ENCODE results near the gene KNOP1.
"Not testable (repeated sequence)": the region's sequence is repeated elsewhere in the genome, so short reads cannot be mapped to it uniquely, and the experiment has no call there.

KNOP1 gene

DNA sequence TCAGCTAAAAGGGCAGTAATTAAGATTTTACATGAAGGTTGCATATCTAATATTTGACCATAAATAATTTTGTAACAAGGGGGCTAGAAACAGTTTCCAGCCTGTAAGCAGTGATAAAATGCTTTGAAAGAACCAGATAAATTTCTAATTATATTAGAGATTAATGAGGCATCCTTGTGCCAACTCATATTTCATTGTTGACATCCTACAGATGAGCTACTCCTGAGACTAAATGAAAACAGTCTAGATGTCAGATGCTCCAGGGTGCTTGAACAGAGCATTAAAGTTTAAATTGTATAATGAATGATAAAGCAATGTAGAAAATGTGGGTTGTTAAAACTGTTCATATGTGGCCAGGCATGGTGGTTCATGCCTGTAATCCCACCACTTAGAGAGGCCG is 23.3 kb upstream of the KNOP1 start:
- no peak for DNase-seq (ENCODE audit: low spot score)

DNA sequence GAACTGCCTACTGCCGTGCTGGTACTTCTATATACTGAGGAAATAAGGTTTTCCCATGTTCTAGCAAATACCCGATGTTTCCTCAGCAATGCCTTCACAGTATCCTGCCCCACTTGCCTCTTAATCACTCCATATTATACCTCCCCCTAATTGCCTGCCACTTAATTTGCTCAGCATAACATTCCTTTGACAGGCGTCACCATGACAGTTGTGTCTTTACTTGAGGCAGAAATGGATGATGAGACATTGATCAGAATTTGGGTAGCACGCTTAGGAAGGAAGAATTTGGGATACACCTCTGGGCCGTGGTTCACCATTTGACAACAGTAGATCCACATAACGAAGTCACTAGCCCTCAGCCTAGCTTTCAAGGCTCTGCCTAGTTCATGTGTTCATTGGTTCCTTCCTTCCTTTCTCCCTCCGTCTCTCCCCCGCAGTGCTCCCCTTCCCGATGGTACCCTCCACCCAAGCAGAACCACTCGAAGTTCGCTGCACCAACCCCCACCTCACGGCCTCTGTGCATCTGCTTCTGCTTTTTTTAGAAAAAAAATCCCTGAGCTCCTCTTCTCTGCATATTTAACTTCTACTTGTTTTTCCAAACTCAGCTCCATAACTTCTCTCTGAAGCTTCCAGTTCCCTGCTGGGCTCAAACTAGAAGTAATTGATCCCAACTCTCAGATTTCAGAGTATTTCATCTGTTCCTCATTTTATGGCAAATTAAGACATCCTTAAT is 19.4 kb upstream of the KNOP1 start:
- no peak for DNase-seq (ENCODE audit: low spot score)

DNA sequence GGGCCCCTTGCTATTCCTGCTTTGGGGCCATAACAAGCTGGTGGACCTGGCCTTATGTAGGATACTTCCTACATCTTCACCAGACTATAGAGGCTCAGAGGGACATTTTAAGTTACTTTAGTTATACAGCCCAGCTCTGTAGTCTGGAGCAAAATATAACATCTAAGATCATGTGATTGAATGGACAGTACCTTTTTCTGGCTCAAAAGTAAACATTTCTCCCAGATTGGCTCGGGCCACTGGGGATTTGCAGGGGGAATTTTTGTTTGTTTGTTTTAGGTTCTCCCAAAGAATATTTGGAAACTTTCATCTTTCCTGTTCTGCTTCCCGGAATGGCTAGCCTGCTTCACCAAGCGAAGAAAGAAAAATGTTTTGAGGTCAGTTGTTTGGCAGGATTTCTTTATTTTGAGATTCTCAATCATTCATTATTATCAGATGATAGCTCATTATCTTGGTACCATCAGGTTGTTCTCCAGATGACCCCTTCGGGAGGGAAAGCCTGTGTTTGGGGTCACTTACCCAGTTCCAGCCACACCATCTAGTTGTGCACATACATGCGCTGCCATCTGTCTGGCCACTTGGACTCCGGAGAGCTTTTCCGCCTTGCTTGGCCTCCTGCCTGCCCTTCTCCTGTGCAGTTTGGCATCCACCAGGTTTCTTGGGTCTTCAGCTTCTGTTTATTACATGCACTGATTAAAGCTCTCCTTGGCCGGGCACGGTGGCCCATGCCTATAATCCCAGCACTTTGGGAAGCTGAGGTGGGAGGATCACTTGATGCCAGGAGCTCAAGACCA is 17.2 kb upstream of the KNOP1 start:
- no peak for DNase-seq (ENCODE audit: low spot score)

DNA sequence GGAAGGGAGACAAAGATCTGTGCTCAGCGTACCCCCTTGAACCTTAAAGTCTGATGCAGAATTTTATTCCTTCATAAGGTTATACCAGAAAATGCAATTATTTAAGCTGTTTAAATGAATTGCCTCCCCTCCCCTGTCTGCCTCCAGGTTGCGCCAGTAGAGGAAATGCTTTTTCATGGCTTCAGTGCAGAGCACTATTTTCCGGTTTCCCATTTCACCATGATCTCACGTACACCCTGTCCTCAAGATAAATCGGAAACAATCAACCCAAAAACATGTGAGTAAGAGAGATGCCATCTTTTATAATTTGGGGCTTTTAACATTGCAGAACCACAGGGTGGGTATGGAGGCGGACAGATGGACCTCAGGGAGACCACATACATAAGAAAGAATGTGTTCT is 15.5 kb upstream of the KNOP1 start:
- no peak for DNase-seq (ENCODE audit: low spot score)

DNA sequence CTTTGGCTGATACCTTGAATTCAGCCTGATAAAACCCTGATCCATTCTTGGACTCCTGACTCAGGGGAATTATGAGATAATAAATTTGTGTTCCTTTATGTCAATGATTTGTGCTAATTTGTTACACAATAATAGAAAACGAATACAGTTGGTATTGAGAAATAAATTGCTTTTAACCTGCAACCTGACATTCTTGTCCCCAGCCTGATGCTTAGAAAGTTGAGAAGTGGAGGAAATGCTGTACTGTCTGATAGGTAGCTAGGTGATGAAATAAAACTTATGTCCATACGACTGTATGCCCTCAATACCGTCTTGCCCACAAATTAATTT is 10.6 kb upstream of the KNOP1 start:
- no peak for DNase-seq (ENCODE audit: low spot score)

DNA sequence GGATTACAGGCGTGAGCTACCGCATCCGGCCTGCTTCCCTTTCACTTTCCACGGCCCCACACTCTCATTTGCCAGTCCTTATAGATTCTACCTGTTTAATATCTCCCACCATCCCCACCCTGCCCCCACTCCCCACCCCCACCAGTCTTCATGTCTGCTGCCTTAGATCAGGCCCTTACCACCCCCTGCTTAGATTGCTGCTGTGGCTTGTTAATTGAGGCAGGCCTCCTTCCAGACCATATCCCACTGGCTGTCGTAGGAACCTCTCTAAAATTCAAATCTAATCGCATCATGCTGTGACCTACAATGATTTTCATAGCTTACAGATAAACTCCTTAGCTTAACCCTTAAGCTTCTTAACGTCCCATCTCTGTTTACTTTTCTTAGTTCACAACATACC is 5.0 kb upstream of the KNOP1 start:
- peak; percentile 53 for DNase-seq (ENCODE audit: low spot score)

DNA sequence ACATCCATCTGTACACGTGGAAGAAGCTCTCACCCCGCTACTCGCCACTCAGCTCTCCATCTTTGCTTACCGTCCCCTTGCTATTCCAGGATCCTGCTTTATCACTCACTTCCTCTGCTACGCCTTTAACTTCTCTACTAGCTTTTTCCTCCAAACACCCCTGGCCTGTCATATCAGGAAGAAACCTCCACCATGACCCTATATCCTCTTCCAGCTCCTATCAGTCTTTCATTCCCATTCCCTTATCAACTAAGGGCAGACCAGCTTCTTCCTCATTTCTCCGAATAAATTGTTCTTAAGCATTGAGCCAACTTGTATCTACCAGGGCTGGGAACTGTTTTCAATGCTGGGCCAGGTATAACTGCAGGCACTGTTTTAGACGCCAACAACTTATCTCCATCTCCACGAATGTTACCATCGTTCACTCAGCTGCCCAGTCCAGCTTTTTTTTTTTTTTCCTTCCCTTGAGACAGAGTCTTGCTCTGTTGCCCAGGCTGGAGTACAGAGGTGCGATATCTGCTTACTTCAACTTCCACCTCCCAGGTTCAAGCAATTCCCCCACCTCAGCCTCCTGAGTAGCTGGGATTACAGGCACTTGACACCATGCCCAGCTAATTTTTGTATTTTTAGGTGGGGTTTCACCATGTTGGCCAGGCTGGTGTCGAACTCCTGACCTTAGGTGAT is 4.4 kb upstream of the KNOP1 start:
- DNase-seq (ENCODE audit: low spot score): no peak

DNA sequence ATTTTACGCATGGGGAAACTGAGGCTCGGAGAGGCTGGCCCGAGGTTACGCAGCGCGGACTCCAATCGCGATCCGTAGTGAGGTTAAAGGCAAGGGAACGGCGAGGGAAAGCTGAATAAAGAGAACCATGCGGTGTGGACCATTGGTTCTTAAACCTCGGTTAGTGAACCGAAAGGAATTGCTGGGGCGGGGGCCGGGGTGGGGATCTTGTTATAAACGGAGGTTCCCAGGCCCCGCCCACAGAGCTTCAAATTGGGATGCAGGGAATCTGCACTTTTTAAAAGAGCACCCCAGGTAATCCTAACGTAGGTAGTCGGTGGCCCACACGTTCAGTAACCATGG is 568 bp upstream of the KNOP1 start:
- peak; percentile 45 for DNase-seq (ENCODE audit: low spot score)

DNA sequence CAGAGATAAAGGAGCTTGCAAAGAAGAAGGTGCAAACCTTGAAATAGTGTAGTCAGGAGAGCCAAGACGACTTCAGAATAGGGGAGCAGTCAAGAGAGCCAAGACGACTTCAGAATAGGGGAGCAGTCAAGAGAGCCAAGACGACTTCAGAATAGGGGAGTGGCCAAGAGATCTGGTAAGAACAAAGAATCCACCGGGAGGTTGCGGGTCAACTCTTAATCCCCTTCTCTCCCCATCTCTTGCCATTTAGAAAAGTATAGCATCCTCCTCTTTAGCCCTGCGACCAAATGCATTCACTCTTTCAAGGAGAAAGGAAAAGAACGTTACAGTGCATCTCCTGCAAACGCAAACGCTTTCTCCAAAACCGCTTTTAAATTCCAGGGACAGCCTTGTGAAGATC is 713 bp downstream of the KNOP1 start:
- no peak for DNase-seq (ENCODE audit: low spot score)

DNA sequence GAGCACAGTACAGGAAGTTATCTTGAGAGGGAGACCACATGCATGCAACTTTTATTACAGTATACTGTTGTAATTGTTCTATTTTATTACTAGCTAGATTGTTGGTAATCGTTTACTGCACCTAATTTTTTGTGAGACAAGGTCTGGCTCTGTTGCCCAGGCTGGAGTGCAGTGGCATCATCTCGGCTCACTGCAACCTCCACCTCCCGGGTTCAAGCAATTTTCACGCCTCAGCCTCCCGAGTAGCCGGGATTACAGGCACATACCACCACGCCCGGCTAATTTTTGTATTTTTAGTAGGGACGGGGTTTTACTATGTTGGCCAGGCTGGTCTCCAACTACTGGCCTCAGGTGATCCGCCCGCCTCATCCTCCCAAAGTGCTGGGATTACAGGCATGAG is 1.3 kb downstream of the KNOP1 start:
- not testable (repeated sequence) for DNase-seq (ENCODE audit: low spot score)

DNA sequence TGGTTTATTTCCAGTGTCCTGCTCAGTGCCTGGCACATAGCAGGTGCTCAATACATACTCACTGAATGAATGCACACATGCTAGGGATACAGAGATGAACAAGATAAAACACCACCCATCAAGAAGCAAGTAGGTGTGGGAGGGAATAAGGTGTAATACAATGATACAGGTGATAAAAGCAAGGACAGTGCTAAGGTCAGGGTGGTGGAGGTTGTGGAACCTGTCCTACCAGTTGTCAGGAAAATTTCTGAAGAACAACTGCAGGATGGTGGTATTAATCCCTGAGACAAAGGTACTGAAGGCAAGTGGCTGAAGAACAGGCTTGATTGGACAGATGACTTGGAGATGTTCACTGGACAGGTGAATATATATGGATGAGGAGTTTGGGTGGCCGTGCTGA is 1.8 kb downstream of the KNOP1 start:
- DNase-seq (ENCODE audit: low spot score): no peak

DNA sequence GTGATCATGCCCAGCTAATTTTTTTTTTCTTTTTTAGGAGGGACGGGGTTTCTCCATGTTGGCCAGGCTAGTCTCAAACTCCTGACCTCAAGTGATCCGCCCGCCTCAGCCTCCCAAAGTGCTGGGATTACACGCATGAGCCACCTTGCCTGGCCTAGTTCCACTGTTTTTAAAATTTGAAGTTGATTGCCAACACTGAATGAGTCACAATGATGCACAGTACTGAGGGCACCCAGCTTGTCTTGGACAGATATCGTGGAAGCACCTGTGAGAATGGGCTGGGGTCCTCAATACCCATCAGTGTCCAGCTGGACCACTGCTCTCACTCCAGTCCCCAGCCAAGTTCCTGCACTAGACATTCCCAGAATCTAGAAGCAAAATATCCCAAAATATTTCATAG is 2.5 kb downstream of the KNOP1 start:
- no peak for DNase-seq (ENCODE audit: low spot score)

DNA sequence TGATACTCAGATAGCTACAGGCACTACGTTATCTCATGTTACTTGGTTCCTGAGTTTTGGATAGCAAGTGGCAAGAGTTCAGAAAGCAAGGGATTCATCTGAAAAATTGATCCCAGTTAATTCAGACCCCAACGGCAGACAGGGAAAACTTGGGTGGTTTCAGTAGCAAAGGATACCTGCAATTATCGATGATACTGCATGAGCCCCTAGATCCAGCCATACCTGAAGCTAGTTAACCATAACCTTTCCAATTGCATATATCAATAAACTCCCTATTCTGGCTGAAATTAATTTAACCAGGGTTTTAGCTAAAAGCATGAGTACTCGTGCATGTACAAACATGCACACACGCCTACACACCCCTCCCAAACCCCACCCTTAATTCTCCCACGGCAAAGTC is 4.3 kb downstream of the KNOP1 start:
- DNase-seq (ENCODE audit: low spot score): no peak

DNA sequence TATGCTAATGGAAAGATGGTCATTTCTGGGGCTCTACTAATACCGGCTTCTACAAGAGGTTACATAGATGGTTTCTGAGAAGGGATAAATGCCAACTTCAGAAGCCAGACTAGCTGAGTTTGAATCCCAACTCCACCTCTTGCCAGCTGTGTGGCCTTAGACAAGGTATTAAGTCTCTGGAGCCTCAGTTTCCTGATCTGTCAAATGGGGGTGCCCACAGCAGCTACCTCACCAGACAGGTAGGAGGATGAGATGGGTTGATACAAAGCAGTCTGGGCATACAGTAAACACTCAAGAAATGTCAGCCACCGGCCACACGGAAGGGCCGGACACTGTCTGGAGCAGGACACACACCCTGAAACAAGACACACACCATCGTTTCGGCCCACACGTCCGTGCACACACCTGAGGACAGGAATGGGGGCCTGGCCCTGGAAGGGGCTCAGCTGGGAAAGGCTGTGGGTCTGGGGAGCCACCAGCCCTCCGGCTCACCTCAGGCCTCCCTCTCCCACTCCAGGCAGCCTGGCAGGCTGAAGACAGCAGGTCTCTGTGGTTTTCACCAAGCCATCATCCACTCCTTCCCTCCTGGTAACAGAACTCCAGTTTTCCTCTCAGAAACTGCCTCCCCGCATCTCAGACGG is 5.5 kb downstream of the KNOP1 start:
- DNase-seq (ENCODE audit: low spot score): no peak

DNA sequence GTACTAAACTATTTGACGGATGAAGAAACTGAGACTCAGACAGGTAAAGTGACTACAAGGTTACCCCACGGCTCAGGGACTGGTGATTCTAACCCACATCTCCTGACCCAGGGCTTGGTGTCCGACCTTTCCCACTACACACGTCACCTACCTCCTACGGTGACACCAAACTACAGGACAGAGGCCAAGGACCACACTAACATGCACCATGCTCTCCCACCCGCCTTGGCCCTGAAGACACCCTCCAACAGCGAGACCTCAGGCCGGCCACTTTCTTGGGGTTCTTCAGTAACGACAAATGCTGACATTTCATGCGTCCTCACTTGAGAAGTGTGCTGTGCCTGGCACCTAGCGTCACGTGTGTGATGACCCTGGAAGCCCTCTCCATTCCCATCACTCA is 6.4 kb downstream of the KNOP1 start:
- no peak for DNase-seq (ENCODE audit: low spot score)

DNA sequence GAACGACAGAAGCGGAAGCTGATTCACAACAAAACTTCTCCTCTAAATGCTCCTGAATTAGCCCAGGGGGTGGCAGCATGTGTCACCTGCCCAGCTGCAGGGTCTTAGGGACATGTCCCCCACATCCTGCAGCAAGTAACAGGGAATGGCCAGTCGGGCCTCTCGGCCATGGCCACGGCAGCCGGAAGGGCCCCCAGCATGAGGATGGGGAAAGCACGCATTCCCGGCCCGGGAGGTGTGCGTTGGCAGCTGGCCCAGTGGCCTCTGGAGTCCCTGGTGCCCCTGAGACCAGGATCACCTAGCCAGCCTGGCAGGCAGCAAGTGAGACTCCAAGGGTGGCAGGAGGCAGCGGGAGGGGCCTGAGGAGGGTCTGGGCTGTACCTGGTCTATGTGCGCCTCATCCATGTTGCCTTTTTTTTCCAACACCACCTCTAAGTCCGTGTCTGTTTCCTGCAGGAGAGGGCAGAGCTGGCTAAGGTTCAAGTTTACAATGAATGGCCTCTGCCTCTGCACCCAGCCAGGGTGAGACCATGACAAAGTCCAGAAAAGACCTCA is 7.0 kb downstream of the KNOP1 start:
- DNase-seq (ENCODE audit: low spot score): no peak

DNA sequence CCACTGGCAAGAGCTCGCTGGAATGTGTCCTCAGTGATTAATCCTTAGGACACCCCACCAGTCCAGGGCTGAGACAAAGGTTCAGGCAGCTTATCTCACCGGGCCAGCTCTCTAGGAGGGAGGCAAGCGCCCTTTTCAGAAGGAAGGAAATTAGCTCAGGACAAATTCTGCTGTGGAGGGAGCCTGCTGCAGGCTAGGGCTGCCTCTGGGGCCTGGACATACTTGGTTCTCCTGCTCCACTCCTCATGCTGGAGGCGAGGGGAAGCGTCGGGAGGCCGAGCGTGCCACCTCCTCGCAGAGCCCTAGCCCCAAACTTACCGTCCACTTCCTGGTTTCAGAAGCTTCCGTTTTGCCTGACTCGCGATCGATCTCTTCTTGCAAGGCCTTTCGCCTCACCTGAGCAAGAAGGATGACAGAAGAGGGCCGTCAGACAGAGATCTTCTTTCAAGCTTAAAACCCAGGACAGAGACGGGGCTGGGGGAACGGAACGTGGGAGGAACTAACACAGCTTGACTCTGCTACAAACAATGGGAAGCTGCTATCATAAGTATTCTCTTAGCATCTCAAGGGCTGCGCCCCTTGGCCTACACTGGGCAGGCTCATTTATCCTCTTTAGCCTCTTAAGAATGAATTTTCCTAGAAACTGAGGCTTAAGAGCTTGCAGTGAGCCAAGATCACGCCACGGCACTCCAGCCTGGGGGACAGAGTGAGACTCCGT is 7.7 kb downstream of the KNOP1 start:
- no peak for DNase-seq (ENCODE audit: low spot score)

DNA sequence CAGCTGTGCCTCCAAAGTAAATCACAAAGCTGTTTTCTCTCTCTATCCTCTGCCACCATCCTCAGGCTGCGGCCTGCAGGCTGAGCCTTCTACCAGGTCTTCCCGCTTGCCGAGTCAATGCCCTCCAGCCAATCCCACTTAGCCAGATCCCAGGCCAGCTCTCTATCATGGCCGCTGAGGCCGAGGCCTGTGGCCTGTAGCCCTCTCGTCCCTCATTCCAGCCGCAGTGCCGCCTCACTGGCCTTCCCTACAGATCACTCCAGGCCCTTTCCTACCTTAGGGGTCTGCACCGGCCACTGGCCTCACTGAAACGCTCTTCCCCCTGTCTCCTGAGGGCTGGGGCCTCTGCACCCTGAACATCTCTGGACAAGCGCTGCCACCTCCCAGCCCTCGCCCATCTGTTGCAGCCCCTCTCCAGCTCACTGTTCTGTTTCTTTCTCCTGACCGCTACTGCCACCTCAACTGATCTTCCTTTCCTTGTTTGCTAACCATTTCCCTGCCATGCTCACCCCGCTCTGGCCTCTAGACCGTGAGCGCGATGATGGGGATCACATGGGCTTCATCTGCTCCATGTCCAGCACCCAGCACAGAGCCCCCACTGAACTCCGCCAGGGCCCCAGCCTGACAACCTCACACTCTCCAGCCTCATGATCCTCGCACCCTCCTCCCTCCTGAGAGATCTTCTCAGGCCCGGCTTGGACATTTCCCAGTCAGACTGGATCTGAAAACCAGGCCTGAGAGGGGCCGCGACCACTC is 8.5 kb downstream of the KNOP1 start:
- DNase-seq (ENCODE audit: low spot score): no peak

DNA sequence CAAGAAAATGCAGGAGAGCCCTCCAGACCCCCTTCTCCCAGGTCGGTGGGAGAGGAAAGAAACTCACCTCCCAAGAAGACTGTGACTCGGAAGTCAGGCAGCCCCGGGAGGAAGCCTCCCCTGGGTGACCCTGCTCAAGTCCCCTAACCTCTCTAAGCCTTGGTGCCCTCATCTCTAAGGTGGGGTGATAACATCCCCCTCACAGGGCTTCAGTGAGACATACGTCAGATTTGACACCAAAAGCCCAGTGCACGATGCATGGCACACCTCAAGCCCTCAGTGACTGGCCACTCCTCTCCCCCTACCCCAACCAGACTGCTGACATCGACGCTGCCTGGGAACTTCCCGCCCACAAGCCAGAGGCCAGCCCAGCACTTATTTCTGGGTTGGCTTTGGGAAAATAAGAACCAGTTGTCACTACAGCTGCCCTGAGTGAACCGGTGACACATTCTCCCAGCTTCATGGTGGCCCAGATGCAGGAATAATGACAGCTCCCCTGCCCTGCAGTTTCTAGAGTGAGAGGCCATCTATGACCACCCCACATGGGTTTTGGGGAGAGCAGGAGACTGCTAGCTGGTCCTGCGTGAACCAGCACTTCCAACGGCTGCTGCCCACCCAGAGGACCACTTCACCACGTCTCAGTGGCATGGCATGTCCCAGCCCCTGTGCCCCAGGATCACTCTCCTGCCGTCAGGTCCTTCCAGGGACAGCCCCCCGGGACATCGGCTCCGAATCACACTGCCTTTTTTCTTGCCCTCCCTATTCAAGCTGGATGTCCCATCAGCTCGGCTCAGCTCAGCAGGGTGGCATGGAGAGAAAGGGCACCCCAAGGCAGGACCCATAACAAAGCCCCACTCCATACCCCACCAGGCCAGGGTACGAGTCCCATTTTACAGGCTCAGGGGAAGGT is 9.5 kb downstream of the KNOP1 start:
- no peak for DNase-seq (ENCODE audit: low spot score)
